Type B pancreatic cell (in vitro differentiated cells): ENCODE data around the gene MUS81. TPM values are rescaled to one million over a fixed set of nuclear protein-coding genes. Genes with fewer than 3 reads are reported as not detected.
"Not testable (repeated sequence)": the region's sequence is repeated elsewhere in the genome, so short reads cannot be mapped to it uniquely, and the experiment has no call there.

ENCODE experiments used
- DNase-seq: peaks from one replicate; pipeline ENCODE4 v3.0.0; 2021; ENCODE audit warnings: mixed read lengths; ENCODE audit not compliant: unreplicated experiment; ENCODE audit errors: extremely low spot score
- H3K27ac Mint-ChIP-seq: 2 replicates; pipeline ENCODE4 v1.8.0; 2021; ENCODE audit warnings: mild to moderate bottlenecking, mixed read lengths
- H3K27me3 Mint-ChIP-seq: 2 replicates; pipeline ENCODE4 v1.8.0; 2021; ENCODE audit warnings: mixed read lengths
- H3K36me3 Mint-ChIP-seq: 2 replicates; pipeline ENCODE4 v1.8.0; 2021; ENCODE audit warnings: mixed read lengths
- H3K4me1 Mint-ChIP-seq: one replicate; pipeline ENCODE4 v1.8.0; 2021; ENCODE audit warnings: mixed read lengths; ENCODE audit not compliant: unreplicated experiment
- H3K4me3 Mint-ChIP-seq: 2 replicates; pipeline ENCODE4 v1.8.0; 2021; ENCODE audit warnings: mild to moderate bottlenecking, mixed read lengths
- H3K9me3 Mint-ChIP-seq: 2 replicates; pipeline ENCODE4 v1.8.0; 2021; ENCODE audit warnings: mixed read lengths
- CTCF ChIP-seq: fragments of 200-600 bp; sonication (generic); conservative IDR thresholded peaks from 2 replicates; pipeline ENCODE4 v1.5.0; 2021; ENCODE audit warnings: antibody characterized with exemption, mild to moderate bottlenecking
- total RNA-seq: library from RNA; stranded (reverse); gene quantifications from 2 replicates; pipeline ENCODE4 v1.2.1, GENCODE V29; 2021; ENCODE audit warnings: low replicate concordance

Gene MUS81
- total RNA-seq, 1 donor from 2014 or later = 67.9 TPM

- Mint-ChIP-seq H3K27ac (peak overlapping the region; percentile 64), H3K36me3 (no peaks in the 10 kb centered on the region), H3K9me3 (no peaks in the 10 kb centered on the region), H3K4me1 (peaks cover 31% of the 10 kb centered on the region), H3K27me3 (peaks cover 33% of the 10 kb centered on the region), H3K4me3 (peak overlapping the region; percentile 77)
- TF ChIP-seq CTCF = peak; percentile 9
- no peak for DNase-seq
Observed at GRCh38 chr11:65891219-65892136, 31.2 kb downstream of the MUS81 start.

GRCh38 chr11:65892137-65892540 lies 31.9 kb downstream of the MUS81 start:
- not testable (repeated sequence) for H3K36me3 Mint-ChIP-seq, H3K9me3 Mint-ChIP-seq, DNase-seq
- Mint-ChIP-seq H3K4me1 (peaks cover 25% of the 10 kb centered on the region), H3K4me3 (peak overlapping the region; percentile 77), H3K27ac (peak overlapping the region; percentile 64), H3K27me3 (peaks cover 39% of the 10 kb centered on the region)

GRCh38 chr11:65892661-65893317 lies 32.6 kb downstream of the MUS81 start:
- peak overlapping the region; percentile 64 for H3K27ac Mint-ChIP-seq
- no peaks in the 10 kb centered on the region for H3K9me3 Mint-ChIP-seq
- peaks cover 25% of the 10 kb centered on the region for H3K4me1 Mint-ChIP-seq
- H3K36me3 Mint-ChIP-seq = no peaks in the 10 kb centered on the region
- no peak for DNase-seq
- no peak for TF ChIP-seq CTCF
- H3K4me3 Mint-ChIP-seq = peak overlapping the region; percentile 77
- H3K27me3 Mint-ChIP-seq = peaks cover 45% of the 10 kb centered on the region

- Mint-ChIP-seq H3K27ac (no peak overlapping the region), H3K36me3 (no peaks in the 10 kb centered on the region), H3K4me3 (no peak overlapping the region), H3K4me1 (peaks cover 20% of the 10 kb centered on the region), H3K27me3 (peaks cover 55% of the 10 kb centered on the region), H3K9me3 (no peaks in the 10 kb centered on the region)
- no peak for TF ChIP-seq CTCF
- DNase-seq = no peak
Observed at GRCh38 chr11:65894034-65894591, 33.9 kb downstream of the MUS81 start.

- Mint-ChIP-seq H3K4me3 (peak overlapping the region; percentile 1), H3K27ac (peak overlapping the region; percentile 69), H3K36me3 (no peaks in the 10 kb centered on the region), H3K9me3 (no peaks in the 10 kb centered on the region), H3K4me1 (peaks cover 8% of the 10 kb centered on the region), H3K27me3 (peaks cover 49% of the 10 kb centered on the region)
- TF ChIP-seq CTCF = no peak
- DNase-seq = no peak
Observed at GRCh38 chr11:65895482-65895981, 35.3 kb downstream of the MUS81 start.
